ENCODE data around the gene COP1.

Gene COP1

GRCh38 chr1:175960169-175960568 lies 246.9 kb downstream of the COP1 start:
- DNase-seq (ENCODE audit: low spot score) = no peak

DNA sequence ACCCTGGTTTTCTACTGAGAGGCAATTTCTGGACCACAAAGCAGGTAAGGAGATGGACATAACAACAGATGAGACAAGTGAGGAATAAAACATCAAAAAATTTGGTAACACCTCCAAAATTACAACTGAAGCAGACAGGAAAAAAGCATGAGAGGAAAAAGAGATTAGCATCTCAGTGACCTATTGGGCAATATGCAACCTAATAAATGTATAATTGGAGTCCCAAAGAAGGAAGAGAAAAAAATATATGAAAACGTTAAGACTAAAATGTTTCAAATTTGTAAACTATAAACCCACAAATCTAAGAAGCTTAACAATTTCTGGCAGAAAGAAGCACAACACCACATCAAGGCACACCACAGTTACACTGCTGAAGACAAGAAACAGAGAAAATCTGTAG lies 255.5 kb downstream of the COP1 start:
- no peak for DNase-seq (ENCODE audit: low spot score)

- DNase-seq (ENCODE audit: low spot score) = no peak
Observed at GRCh38 chr1:175947771-175948170, 259.3 kb downstream of the COP1 start.

DNA sequence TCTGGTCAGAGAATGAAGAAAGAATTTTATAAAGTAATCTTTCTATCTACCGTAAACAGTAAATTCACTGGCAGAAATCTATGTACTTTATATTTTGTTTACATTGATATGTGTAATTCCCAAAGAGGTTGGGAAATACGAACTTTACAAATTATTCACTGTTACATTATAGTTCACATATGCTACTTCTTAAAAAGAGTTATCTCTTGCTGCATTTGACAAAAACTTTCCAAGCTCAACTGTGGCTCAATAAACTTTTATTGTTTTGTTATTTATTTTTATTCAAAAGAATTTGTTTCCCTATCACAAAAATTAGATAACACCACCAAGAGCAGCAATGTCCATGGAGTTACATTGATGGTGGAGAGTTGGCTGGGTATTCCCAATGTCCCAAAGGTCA lies 262.5 kb downstream of the COP1 start:
- DNase-seq (ENCODE audit: low spot score) = no peak

DNA sequence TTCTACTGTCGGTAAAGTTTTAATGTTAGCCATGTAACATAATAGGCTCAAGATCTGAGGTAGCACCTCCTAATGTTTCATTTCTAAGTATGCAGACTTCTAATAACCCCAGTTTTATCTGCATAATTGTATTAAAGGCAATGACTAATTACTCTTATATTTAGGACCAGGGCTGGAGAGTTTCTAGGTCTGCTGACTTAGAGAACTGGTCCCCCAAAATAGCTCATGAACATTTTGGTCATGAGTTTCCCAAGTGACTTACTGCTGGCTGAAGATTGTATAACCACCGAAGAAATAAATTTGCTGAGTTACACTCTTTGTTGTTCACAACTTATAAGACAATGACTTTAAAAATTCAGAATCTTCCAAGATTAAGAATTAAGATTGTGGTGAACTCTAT lies 265.9 kb downstream of the COP1 start:
- no peak for DNase-seq (ENCODE audit: low spot score)

GRCh38 chr1:175936736-175937135 lies 270.4 kb downstream of the COP1 start:
- no peak for DNase-seq (ENCODE audit: low spot score)

- no peak for DNase-seq (ENCODE audit: low spot score)
Observed at GRCh38 chr1:175935566-175936115, 271.4 kb downstream of the COP1 start.

DNA sequence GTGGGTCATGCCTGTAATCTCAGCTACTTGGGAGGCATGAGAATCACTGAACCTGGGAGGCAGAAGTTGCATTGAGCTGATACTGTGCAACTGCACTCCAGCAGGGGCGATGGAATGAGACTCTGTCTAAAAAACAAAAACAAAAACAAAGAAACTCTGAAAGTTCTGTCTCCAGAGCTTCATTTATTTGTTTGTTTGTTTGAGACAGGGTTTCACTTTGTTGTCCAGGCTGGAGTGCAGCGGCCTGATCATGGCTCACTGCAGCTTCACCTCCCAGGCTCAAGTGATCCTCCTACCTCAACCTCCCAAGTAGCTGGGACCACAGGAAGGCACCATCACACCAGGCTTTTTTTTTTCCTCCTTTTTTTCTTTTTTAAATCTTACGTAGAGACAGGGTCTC lies 271.9 kb downstream of the COP1 start:
- no peak for DNase-seq (ENCODE audit: low spot score)

- no peak for DNase-seq (ENCODE audit: low spot score)
Observed at GRCh38 chr1:175933801-175934200, 273.3 kb downstream of the COP1 start.

- no peak for DNase-seq (ENCODE audit: low spot score)
Observed at GRCh38 chr1:175927944-175928343, 279.1 kb downstream of the COP1 start.

- peak; percentile 31 for DNase-seq (ENCODE audit: low spot score)
Observed at GRCh38 chr1:175922254-175922881, 284.7 kb downstream of the COP1 start.

- DNase-seq (ENCODE audit: low spot score) = no peak
Observed at GRCh38 chr1:175920381-175920780, 286.7 kb downstream of the COP1 start.

DNA sequence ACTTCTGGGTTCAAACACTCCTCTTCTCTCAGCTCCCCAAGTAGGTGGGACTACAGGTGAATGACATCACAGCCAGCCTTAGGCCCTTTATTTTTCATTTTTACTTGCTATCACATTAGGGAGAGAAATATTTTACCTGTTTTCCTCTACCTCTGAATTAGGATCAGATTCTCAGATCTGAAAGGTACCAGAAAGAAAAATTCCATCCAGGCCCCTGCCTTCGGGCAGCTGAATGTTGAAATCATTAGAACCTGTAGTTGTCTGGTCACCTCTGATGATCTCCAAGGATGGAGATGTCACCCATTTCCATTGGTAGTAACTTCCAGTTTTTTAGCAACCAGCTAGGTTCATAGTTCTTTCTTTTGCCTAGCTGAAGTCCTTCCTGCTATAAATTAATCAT lies 288.1 kb downstream of the COP1 start:
- DNase-seq (ENCODE audit: low spot score) = no peak

DNA sequence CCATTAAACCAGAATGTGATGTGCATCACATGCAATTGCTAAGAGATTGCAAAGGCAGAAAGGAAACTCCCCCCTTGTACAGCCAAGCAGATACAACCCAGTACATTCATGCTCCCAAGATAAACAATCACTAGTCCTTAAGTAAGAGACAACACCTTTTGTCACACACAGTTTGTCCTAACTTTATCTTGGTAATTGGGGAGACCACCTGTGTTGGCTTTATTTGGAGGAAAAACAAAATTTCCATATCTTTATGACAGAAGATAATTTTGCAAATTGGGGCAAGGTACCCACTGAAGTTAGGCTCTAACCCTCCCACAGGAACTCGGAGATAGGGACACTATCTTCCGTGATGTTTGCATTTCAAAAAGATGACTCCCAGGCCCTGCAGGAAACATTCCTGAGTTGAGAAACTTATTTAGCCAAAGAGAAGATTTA lies 288.7 kb downstream of the COP1 start:
- no peak for DNase-seq (ENCODE audit: low spot score)

DNA sequence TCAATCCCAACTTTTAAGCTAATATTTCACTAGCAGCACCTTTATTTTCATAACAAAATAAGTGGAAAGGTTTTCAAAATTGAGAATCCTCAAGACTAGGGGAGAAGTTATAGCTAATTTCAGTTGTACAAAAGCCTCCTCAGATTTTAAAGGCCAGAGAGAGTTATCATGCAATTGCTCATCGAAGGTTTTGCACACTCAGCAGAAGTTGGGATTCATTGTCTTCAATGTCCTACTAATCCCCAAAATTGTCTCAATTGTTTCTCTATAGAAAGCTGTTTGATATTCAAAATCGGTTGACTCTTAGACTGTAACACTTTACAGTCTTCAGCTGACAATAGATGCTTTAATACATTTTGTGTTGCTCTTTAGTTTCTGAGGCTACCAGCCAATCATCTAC lies 293.0 kb downstream of the COP1 start:
- DNase-seq (ENCODE audit: low spot score) = no peak

GRCh38 chr1:175911138-175911537 lies 295.9 kb downstream of the COP1 start:
- no peak for DNase-seq (ENCODE audit: low spot score)

- DNase-seq (ENCODE audit: low spot score) = no peak
Observed at GRCh38 chr1:175906370-175906769, 300.7 kb downstream of the COP1 start.

GRCh38 chr1:175904808-175905207 lies 302.3 kb downstream of the COP1 start:
- no peak for DNase-seq (ENCODE audit: low spot score)

DNA sequence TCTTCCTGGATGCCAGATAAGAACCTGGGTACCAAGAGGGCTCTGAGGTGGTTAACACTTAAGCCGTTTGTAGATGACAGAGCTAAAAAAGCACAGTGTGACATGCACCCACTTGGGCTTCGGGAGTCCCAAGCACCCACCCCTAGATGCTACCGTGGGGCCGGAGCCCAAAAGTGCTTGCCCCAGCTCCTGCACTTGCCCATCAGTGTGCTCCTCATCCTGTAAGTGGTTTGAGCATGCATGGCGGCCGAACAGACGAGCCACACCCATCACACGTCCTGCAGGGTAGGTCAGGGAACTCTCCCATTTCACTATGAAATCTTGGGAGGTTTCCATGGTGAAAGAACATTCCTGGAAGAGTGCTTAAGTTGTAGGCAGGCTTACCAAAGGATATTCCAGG lies 304.8 kb downstream of the COP1 start:
- DNase-seq (ENCODE audit: low spot score) = no peak

DNA sequence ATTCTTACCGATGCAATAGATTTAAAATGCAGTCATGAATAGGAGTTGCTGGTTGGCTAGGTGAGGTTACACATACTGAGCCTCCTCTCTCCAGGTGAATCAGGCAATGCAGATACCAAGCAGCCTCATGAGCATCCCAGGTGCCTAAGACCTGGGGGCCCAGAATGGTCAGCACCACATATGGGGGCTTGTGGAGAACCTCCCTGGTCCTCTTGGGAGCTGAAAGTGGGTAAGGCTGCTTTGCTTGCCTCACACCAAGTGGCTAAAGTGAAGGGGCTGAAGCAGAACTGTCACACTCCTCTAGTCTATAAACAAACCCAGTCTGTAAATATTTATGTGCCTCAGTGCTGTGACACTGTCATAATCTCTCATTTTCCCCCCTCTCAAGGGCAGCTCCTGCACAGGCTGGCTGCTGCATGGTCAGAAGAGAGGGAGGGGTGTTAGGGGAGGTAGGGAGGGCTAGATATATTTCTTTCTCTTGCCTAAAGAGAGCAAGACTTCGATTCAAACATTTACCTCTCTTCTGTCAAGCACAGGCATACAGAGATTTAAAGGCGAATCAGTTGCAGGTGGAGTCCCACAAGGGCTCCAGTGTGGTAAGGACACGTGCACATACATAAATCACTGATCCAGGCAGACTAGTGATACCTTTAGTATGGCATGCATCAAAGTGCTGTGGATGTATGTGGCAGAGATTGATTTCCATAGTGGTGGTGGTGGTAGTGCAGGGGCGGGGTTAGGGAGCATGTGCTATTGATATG lies 305.8 kb downstream of the COP1 start:
- no peak for DNase-seq (ENCODE audit: low spot score)

- DNase-seq (ENCODE audit: low spot score) = no peak
Observed at GRCh38 chr1:175900171-175900570, 306.9 kb downstream of the COP1 start.

- no peak for DNase-seq (ENCODE audit: low spot score)
Observed at GRCh38 chr1:175895966-175896365, 311.1 kb downstream of the COP1 start.
